GM15510 (cell line): ENCODE measurements around the gene C8B.

ENCODE experiments used
- POLR2A ChIP-seq: IDR thresholded peaks from 3 replicates; pipeline ENCODE4 v1.6.1; 2011; ENCODE audit warnings: borderline replicate concordance; ENCODE audit not compliant: insufficient read length; ENCODE audit errors: extremely low read depth

The C8B gene

DNA sequence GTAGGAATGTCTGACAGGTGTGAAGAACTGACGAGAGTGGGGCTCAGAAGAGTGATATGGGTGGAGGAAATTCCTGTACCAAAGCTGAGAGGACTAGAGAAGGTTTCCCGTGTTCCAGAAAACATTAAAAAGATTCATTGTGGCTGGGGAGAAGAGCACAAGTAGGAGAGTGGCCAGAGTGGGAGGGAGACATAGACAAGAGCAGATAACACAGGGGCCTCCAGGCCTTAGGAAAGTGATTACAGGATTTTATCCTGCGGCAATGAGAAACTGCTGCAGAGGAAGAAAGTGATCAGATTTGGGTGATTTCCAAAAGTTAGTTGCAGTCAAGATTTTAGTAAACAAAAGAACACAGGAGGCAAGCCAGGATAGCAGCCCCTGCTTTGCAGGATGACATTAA lies 7.9 kb downstream of the C8B start:
- TF ChIP-seq POLR2A, result no peak

DNA sequence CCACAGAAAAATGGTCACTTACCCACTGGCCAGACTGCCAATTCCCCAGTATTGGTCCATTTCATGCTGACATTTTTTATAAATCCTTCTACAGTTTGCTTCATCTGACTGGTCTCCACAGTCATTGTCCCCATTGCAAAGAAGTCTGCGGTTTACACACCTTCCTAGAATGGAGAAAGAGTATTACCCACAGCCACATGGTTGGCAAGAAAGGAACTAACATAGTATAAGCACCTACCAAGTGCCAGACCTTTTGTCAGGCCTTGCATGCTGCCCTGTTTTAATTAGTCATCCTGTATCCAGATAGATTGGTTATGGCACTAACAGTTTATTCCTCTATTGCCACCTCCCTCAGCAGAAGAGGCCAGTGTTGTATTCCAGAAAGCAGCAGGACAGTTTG lies 11.2 kb downstream of the C8B start:
- no peak for TF ChIP-seq POLR2A

DNA sequence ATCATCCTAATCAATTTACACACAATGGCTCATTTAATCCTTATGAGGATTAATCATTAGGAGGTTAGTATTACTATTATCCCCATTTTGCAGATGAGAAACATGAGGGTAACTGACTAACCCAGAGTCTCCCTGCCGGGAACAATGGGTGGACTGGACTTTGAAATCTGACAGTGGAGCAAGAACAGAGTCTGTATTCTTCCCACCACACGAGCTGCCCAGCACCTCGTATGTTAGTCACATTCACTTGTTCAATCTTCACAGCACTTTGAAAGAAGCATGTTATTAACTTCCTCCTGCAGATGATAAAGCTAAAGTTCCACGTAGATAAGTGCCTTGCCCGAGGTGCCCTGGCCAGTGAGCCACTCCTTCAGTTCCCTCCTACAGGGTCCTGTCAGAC lies 12.4 kb downstream of the C8B start:
- no peak for TF ChIP-seq POLR2A

DNA sequence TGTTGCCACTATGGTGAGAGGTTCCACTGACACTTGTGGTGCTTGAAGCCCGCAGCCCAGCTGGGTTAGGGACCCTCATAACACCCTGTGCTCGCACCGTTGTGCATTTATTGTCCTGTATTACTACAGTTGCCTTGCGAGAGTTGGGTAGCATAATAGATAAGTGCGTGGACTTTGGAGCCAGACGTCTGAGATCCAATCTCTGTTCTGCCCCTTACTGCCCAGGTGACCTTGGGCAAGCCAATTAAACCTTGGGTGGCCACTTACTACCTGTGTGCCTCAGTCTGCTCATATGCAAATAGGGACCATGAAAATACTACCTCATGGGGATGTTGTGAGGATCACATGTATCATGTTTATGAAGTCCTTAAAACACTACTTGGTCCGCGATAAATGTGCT lies 13.3 kb downstream of the C8B start:
- no peak for TF ChIP-seq POLR2A

DNA sequence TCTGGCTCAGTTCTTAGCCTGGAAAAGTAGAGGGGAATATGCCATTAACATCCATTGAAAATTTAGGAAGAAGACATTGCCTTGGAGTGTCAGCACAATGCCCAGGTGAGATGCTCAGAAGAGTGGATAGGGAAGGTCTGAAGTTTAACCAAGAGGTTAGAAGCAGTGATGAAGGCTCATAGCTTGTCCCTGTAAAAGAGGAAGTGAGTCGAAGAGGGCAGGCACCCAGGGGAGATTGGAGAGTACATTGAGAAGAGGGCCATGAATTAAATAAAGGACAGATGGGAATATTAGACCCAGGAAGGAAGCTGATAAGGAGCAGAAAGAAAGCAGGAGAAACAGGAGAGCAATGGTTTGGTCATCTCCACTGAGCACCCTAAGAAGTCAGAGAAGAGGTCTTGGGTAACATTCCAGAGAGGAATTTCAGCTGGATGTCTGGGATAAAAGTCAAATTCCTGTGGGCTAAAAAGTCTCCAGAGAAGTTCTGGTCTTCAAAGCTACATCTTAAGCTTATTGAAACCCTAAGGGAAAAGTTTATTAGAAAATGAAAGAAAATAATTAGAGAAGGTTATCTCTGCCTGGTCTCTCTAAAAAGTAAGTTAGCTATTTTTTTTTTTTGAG lies 17.3 kb downstream of the C8B start:
- no peak for TF ChIP-seq POLR2A

DNA sequence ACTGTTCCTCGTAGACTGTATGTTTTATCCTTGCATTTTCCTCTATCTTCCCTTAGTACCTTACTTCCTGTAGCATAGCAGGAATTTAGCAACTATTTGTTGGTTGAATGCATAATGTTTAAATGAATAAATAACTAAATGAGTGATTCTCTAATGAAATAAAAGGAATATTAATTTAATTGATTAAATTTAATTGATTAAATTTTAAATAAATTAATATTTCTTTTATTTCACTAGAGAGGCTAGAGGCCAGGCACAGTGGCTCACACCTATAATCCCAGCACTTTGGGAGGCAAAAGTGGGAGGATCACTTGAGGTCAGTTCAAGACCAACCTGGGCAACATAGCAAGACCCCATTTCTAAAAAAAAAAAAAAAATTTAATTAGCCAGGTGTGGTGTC lies 25.8 kb downstream of the C8B start:
- TF ChIP-seq POLR2A, result no peak

DNA sequence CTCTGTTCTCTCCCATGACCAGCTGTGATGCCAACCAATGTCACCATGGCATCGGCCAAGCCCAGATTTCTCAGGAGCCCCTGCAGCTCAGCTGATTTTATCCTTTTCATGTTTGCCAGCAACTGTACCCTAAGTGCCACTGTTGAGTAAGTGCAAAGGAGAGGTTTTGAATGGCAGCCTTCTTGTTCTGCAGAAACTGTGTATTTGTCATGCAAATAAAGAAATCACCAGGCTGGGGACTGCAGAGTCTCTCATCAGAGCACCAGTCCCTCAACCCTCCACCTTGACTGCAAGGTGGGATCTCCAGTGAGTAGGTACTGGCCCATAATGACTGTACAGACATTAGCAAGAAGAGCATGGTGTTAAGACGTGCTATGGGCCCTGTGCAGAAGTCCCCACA lies 26.6 kb downstream of the C8B start:
- TF ChIP-seq POLR2A, result no peak

DNA sequence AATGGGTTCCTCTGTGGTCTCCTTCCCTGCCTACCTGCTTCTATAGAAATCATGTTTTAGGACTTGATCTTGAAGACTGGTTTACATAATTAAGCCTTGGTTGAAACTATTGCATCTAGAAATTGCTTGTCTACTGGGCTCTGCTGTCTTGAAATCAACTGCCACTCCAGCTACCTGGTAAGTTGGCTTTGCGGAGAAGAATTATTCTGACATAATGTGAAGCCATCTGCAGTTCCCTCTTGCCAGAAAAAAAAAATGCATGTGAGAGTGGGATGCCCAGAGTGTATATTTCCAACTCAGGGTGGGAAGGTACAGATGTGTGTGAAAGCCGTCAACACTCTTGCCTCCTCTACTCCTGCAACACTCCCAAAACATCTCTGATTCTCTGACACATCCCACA lies 27.2 kb downstream of the C8B start:
- TF ChIP-seq POLR2A, result no peak

DNA sequence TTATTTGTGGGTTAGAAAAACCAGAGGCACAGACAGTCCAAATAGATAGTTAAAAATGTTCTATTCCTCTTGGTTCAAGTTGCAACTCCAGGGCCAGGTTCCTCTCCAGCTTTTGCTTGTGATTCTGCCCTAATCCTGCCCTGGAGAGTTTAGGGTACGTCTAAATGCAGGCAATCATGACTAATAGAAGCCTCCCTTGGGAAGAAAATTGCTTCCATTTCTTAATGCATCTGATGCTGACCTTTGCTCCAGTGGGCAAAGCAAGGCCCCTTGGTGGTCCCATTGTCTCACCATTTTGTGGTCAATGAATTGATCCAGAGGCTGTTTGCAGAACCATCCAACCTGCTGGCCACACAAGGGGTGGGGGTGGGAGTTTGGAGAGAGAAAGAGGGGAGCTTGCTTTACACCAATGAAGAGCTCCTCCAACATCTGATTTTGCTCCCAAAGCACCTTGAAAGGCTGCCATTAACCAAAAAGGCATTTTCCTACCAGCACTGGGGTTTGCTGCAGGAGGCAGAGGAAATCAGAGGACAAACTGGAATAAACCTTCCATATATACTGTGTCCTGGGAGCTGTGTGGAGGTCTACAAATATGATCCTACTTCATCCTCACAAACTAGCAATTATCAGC lies 31.3 kb downstream of the C8B start:
- no peak for TF ChIP-seq POLR2A

DNA sequence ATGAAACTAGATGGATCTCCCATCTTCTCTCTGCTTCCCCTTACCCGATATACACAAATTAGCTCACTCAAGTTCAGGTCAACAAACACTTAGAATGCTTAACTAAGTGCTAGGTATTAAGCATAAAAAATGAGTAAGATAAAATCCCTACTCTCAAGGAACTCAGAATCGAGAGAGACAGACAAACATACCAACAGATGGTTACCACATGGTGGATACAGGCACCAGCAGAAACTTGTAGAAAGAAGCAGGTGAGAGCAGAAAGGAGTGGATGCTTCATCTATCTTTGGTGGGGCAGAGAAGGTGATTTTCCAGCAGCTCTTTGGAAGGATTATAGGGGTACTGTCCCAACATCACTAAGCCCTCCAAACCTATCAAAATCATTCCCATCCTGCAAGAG lies 32.2 kb downstream of the C8B start:
- TF ChIP-seq POLR2A, result no peak

DNA sequence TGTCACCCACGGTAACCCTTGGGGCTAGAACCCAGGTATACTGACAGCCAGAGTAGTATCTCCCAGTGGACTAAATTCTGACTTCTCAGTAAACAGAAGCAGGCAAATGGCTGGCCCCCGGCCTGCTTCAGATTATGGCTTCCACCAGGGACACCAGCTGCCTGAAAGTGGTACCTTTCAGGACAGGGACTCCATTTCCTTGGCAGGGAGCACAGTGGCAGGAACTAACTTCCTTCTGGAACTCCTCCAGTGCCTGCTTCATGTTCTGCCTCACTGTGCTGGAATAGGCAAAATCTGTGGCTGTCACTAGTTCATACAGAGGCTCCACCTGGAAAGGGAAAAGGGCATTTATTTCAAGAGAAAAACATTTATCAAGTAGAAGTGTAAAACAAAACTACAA lies 32.7 kb downstream of the C8B start:
- no peak for TF ChIP-seq POLR2A

DNA sequence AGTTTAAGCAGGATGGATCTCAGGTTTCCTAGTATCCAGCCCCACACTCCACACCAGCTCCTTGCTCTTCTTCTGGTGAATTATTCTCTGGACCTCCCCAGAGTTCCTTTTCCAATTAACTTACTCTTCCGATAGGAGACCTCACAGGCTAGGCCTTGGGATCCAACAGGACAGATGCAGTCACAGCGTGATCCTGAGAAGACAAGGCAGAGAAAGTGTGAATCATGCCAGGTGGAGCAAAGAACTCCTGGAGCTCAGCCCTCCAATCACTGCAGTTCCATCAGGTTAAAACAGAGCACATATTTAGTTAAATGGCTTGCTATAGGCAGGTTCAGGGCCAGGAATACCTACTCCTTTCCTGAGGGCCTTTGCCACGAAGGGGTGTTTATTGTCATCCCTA lies 34.1 kb downstream of the C8B start:
- no peak for TF ChIP-seq POLR2A

DNA sequence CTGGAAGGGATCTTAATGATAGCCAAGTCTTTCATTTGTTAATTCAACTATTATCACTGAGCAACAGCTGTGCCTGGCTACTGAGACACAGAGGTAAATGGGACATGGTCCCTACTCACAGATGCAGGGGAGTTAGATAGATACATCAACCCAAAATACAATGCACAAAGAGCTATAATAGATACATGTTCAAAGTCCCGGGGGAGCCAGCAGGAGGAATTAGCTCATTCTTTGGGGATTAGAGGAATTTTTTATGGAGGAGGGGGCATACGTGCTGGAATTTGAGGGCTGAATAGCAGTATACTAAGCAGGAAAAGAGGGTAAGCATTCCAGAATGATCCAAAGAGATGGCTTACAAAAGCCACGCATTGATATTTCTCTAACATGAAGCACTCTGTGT lies 34.6 kb downstream of the C8B start:
- no peak for TF ChIP-seq POLR2A

DNA sequence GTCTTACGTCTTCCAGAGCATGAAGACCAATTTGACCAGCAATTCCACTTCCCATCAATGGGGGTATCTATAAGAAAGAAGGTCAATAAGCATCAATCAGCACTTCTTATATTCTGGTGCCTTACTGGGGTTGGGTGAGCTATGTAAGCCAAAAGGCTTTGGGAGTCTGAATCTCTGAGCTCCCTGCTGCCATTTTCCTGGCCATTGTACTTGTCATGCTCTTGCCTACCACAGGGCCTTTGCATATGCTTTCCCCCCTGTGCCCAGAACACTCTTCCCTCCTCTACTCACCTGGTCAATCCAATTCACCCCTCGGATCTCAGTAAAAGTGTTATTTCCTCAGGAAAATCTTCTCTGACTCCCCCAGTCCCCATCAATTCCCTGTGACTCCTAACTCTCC lies 36.3 kb downstream of the C8B start:
- no peak for TF ChIP-seq POLR2A

DNA sequence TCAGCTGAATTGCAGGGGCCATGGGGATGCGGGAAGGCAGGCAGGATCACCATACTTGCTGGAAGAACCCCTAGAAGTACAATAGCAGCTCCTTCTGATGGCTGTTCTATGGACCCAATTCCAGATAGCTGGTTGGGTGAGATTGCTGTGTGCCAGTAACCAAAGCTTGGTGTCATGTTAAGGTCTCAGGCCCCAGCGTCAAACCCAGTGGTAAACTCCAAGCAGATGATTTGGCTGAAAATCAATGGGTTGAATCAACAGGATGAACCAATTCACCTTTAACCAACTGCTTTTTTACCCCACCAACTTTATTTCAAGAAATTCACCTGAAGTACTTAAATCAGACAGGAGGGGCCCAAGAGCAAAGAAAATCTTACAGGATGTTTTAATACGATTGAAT lies 37.8 kb downstream of the C8B start:
- TF ChIP-seq POLR2A, result no peak

DNA sequence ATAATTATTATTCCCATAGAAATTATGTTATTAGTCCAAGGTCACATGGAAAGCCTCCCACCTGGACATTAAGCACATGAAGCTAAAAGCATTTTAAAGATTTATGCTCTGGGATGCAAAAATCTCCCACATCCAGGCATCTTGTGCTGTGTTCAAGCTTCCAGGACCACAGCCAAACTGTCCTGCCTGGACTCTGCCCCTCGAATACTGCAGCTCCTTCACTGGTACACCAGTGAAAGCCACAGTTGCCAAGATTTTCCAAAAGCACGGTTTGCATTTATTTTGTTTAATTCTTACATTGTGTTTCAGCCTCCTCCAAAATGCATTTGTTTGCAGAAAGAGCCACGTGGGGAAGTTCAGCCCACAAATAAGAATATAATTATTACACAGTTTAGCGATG lies 38.6 kb downstream of the C8B start:
- TF ChIP-seq POLR2A, result no peak

DNA sequence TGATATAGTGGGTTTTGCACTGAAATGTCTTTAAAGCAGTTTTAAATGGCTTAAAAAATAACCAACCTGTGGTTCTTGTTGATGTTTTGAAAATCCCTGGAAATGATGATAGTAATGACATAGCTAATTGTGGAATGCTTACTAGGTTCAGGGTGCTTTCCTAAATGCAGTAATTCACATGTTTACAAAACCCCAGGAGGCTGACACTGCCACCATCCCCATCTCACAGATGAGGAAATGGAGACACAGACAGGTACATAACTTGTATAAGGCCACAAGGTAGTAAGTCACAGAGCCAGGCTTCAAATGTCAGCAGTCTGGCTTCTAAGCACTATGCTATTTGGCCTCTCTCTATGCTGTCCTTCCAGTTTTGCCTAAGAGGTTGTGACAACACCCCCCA lies 40.6 kb downstream of the C8B start:
- no peak for TF ChIP-seq POLR2A
